HG03064 (cell line): ENCODE results near the gene OR2K2.
"Not testable (repeated sequence)": the region's sequence is repeated elsewhere in the genome, so short reads cannot be mapped to it uniquely, and the experiment has no call there.

ENCODE experiments used
- ATAC-seq: cut with Tn5 transposase; IDR thresholded peaks from one replicate; pipeline ENCODE4 v1.9.1; 2021; ENCODE audit warnings: low read depth; ENCODE audit not compliant: unreplicated experiment

Gene OR2K2

DNA sequence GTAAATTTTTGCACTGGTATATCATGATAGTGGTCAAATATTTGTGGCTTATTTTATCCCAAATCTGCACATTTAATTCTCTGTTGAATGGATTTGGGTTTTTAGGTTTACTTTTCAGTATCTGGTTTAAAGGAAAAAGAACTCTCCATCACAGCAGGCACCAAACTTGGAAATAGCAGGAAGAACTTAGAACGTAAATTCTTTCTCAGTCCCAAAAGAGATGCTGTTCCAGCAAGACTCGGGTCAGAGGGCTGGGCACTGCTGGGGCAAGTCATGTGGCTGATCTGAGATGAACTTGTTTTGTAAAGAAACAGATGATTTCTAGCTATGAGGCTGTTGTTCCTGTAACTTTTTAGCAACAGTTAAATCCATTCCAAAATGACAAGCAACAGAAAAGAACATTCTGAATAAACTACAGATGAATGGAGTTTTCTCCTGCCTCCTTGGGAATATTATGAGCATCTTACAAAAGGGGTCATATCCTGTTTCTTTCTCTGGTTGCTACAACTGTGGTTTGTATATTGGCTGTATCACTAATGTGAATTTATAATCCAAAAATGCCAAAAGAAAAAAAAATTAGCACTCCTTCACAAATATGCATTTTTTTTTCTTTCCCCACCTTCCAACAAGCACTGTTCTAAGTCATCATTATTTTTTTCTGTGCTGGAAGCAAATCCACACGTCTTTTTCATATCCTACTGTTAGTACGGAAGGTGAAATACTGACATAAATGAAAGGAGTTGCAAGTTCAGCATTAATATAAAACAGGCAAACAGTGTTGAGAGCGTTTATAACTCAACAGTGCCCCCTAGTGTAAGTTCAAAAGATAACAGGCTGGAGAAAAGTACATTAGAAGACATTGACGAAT is 31.1 kb downstream of the OR2K2 start:
- ATAC-seq: no peak

DNA sequence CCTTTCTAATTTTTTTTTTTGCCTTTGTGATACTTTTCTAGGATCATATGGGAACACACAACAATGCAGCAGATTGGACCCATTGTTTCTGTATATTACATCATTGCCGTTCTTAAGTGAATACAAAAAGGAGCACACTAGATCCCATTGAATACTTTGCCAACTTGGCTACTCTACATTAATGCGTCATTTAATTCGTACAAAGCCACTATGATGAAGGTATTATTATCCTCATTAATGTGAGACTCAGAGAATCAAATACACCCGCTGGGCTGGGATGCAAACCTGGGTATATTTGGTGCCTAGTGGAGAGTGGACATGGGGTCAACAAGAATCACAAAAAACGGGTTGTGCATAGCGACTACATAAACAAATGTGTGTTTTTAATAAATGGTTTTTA is 31.9 kb downstream of the OR2K2 start:
- no peak for ATAC-seq

DNA sequence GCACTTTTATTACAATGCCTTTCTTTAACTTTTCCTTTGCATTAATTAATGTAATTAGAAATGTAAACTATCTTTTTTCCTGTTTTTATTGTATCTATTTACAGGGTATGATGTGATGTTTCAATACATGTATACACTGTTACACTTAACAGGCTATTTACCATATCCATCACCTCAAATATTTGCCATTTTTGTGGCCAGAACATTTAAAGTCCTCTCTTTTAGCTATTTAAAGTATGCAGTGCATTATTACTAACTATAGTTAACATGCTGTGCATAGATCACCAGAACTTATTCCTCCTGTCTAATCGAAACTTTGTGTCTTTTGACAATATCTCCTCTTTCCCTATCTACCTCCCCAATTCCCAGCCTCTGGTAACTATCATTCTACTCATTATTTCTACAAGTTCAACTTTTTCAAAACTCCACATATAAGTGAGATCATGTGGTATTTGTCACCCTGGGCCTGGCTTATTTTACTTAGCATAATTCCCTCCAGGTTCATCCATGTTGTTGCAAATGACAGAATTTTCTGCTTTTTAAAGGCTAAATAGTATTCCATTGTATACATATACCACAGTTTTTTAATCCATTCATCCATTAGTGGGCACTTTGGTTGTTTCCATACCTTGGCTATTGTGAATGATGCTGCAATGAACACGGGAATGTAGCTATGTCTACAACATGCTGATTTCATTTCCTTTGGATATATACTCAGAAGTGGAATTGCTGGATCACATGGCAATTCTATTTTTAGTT is 32.8 kb downstream of the OR2K2 start:
- ATAC-seq: no peak

DNA sequence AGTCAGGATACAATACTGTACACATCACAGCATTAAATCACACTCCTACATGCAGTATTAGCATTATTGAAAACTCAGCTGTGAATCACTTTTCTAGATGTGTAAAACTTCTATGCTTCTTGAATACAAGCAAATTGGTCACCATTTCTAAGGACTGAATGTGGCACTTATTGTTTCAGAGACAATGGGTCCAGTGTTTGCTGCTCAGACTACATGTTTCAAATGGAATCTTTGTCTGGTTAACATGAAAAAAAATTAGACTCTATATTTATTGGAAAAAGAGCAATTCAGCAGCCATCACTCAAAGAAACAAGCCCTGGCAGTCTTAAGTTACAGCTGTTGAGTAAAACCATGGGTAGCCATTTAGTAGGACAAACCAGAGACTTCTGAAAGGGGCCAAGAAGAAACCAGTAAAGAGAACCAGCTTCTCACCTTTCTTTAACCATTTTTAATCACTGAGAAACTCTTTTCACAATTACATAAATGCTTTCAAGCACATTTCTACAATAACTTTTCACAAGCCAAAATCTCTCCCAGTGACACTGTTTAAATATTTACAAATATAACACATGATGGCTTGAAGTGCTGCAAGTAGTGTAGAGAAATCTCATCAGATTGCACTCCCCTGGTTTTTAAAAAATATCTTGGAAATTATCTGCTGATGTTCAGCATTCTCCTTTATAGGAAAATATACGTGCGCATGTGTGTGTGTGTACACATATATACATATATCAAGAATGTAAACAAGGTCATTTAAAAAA is 35.2 kb downstream of the OR2K2 start:
- ATAC-seq: no peak

DNA sequence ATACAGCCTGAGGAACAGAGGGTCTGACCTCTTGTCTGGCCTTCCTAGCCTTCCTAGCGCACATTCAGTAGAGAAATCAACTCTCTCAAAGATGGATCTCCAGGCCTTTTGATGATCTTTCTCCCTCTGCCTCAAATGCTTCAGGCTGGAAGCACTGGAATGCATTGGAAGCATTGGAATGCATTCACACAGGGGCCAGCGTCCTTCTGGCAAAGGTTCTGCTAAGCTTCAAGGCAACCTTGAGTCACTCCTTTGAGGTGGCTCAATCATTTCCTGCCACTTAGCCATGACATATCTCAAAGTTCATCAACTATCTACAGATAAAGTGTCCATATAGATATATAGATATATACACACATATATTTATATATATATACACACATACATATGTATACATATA is 42.9 kb downstream of the OR2K2 start:
- ATAC-seq: no peak

DNA sequence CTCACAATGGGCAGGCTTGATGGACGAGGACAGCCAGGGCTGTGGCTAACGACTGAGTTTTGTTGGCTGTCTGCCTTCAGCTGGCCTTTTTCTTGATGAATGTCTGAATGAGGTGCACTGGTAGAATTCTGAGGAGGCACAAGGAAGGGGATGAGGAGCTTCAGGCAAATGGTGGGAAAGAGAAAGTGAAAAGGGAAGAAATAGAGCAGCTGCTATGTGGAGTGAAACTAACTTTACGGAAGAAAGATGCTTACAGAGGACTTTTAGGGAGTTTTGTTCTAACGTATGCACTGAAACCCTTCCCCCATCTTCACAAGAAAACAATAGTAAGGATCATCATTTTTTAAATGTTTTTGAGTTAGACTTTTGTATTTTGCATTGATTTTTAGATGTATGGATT is 45.3 kb downstream of the OR2K2 start:
- no peak for ATAC-seq

DNA sequence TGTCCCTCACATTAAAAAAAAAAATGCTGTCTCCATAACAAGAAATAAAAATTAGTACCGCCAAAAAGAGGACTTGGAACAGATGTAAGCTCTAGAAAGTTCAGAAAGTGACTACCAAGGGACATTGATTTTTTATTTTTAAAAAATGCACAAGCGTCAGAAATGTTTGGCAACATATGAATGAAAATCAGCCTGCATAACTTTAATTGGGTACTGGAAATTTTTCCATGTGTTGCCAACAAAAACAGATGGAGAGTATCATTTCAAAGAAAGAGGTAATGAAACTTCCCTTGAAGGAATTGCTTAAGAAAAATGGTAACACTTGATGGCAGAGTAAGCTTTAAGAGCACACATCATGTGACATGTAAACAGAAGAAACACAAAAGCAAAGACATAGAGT is 47.2 kb downstream of the OR2K2 start:
- no peak for ATAC-seq

DNA sequence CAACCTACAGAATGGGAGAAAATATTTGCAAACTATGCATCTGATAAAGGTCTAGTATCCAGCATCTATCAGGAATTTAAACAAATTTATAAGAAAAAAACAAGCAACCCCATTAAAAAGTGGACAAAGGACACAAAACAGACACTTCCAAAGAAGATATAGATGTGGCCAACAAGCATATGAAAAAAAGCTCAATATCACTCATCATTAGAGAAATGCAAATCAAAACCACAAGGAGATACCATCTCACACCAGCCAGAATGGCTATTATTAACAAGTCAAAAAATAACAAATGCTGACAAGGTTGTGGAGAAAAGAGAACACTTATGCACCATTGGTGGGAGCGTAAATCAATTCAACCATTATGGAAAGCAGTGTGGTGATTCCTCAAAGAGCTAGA is 49.2 kb downstream of the OR2K2 start:
- not testable (repeated sequence) for ATAC-seq
